ENCODE measurements around the gene SCRT2.

GRCh38 chr20:655726-656624, 19.6 kb downstream of the SCRT2 start:
- no peak for TF ChIP-seq CTCF (IDR thresholded peaks at IDR 0.05; ENCODE audit: low read depth, low read length)
- no peak for TF ChIP-seq EZH2phosphoT487 (IDR thresholded peaks at IDR 0.05; ENCODE audit: low read depth)

Measured in OCI-LY3 (cell line).